ENCODE measurements around the gene HIVEP1.

HIVEP1 gene

GRCh38 chr6:12196326-12196936 is 184.3 kb downstream of the HIVEP1 start:
- DNase-seq (ENCODE audit: low read depth) = peak; percentile 30

GRCh38 chr6:12198851-12199250 is 186.7 kb downstream of the HIVEP1 start:
- no peak for DNase-seq (ENCODE audit: low read depth)

GRCh38 chr6:12200015-12200564 is 188.0 kb downstream of the HIVEP1 start:
- no peak for DNase-seq (ENCODE audit: low read depth)

- no peak for DNase-seq (ENCODE audit: low read depth)
Observed at GRCh38 chr6:12200761-12201160, 188.6 kb downstream of the HIVEP1 start.

GRCh38 chr6:12203001-12203400 is 190.9 kb downstream of the HIVEP1 start:
- no peak for DNase-seq (ENCODE audit: low read depth)

GRCh38 chr6:12208190-12208589 is 196.1 kb downstream of the HIVEP1 start:
- no peak for DNase-seq (ENCODE audit: low read depth)

GRCh38 chr6:12208673-12209072 is 196.6 kb downstream of the HIVEP1 start:
- DNase-seq (ENCODE audit: low read depth) = no peak
